ENCODE results near the gene SRMS. TPM values are rescaled to one million over a fixed set of nuclear protein-coding genes. Genes with fewer than 3 reads are reported as not detected.

The SRMS gene
- total RNA-seq, 1 experiment from 2014 or later = 0.79 TPM

DNA sequence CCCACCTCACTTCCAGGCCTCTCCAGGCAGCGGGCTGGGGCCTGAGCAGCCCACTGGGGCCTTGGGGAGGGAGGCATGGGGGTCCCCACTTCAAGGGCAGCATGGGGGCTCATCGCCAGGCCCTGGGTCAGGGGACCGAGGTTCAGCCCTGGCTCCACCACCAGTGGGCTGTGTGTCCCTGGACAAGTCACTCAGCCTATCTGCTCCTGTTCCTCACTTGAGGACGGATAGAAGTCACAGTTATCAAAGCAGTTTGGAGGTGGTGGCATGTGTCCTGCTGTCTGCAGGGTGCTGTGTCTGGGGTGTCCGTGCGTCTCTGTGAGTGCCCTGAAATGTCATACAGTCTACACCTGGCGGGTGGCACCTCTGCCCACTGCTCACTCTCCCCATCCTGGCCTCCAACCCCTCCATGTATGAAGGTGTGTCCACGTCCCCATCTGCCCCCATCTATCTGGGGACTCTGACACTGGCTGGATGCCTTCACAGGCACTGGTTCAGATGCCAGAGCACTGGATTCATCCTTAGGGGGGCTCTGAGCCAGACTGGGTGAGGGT is 52.3 kb downstream of the SRMS start:
- Mint-ChIP-seq H3K9me3 (peaks cover 2 to 11% of the 10 kb centered on the region in 2 experiments; a peak in 3 of 5 replicates), H3K27ac (no peak overlapping the region), H3K4me1 (peaks cover 4 to 10% of the 10 kb centered on the region in 2 experiments; a peak in 3 of 4 replicates), H3K27me3 (ENCODE audit: low read depth) (peaks cover 49% of the 10 kb centered on the region), H3K4me3 (peak overlapping the region in 1 of 2 experiments; percentile 35; a peak in 1 of 5 replicates), H3K36me3 (ENCODE audit: insufficient read depth in 1 of 3, low read depth in 3 of 3) (peaks cover 15 to 24% (median 15%) of the 10 kb centered on the region in 3 experiments; a peak in 6 of 7 replicates)
- Histone ChIP-seq H3K14ac (ENCODE audit: insufficient read depth, low read length) (no peak overlapping the region), H3K4ac (ENCODE audit: low read depth, low read length) (no peak overlapping the region), H3K79me2 (ENCODE audit: insufficient read depth, low read length) (no peaks in the 10 kb centered on the region), H2BK12ac (ENCODE audit: insufficient read length, low read depth, low read length) (no peak overlapping the region), H3K27me3 (ENCODE audit: insufficient read depth, low read length) (peaks cover 4% of the 10 kb centered on the region; the same call in 1 of the 2 replicates), H4K8ac (replicated peaks; ENCODE audit: insufficient read length, low read depth, low read length) (no peak overlapping the region), H3K4me2 (ENCODE audit: insufficient read depth, insufficient read length, low read length) (no peak overlapping the region), H2BK5ac (ENCODE audit: insufficient read length, low read length) (no peak overlapping the region), H3K23me2 (ENCODE audit: insufficient read length, low read depth, low read length, poor library complexity, severe bottlenecking) (peaks cover 5% of the 10 kb centered on the region), H2AFZ (ENCODE audit: low read length) (no peak overlapping the region), H2BK15ac (ENCODE audit: low read depth, low read length) (no peak overlapping the region), H3K27ac (ENCODE audit: insufficient read length, low read depth, low read length) (no peak overlapping the region), H3K9me3 (ENCODE audit: control insufficient read depth, low read depth, low read length) (no peaks in the 10 kb centered on the region), H4K5ac (ENCODE audit: insufficient read length, low read depth, low read length) (no peak overlapping the region), H4K91ac (ENCODE audit: insufficient read length, low read depth, low read length) (no peak overlapping the region), H4K20me1 (ENCODE audit: control insufficient read depth, insufficient read depth, insufficient read length) (no peaks in the 10 kb centered on the region), H3K9ac (ENCODE audit: extremely low read depth, insufficient read length, low read length) (no peak overlapping the region), H3K23ac (ENCODE audit: insufficient read length, low read depth, low read length) (no peak overlapping the region), H2BK120ac (ENCODE audit: low read depth, low read length, poor library complexity, severe bottlenecking) (no peak overlapping the region), H3K56ac (ENCODE audit: insufficient read length, low read depth, low read length) (no peak overlapping the region), H3T11ph (ENCODE audit: low read length) (no peak overlapping the region), H3K18ac (ENCODE audit: insufficient read length, low read depth, low read length) (no peak overlapping the region), H2AK5ac (ENCODE audit: insufficient read length, low read length) (no peak overlapping the region), H2BK20ac (ENCODE audit: low read depth, low read length, poor library complexity, severe bottlenecking) (no peak overlapping the region), H3K4me1 (ENCODE audit: insufficient read depth, low read length) (no peaks in the 10 kb centered on the region), H3K79me1 (ENCODE audit: insufficient read depth, low read depth, low read length, poor library complexity, severe bottlenecking) (no peaks in the 10 kb centered on the region)
- DNase-seq = no peak
- TF ChIP-seq, protein P1, sequence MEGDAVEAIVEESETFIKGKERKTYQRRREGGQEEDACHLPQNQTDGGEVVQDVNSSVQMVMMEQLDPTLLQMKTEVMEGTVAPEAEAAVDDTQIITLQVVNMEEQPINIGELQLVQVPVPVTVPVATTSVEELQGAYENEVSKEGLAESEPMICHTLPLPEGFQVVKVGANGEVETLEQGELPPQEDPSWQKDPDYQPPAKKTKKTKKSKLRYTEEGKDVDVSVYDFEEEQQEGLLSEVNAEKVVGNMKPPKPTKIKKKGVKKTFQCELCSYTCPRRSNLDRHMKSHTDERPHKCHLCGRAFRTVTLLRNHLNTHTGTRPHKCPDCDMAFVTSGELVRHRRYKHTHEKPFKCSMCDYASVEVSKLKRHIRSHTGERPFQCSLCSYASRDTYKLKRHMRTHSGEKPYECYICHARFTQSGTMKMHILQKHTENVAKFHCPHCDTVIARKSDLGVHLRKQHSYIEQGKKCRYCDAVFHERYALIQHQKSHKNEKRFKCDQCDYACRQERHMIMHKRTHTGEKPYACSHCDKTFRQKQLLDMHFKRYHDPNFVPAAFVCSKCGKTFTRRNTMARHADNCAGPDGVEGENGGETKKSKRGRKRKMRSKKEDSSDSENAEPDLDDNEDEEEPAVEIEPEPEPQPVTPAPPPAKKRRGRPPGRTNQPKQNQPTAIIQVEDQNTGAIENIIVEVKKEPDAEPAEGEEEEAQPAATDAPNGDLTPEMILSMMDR (conservative IDR thresholded peaks at IDR 0.05) = no peak
- WGBS (ENCODE audit: extremely low coverage, insufficient read length, low lambda C conversion rate) = no CpG with 5 or more reads among the region's 8 CpGs

Data from H9 (cell line).